Activated CD4-positive, alpha-beta T cell treated with anti-CD3 and anti-CD28 coated beads for 24 hours (primary cell): Measurements from ENCODE around the gene FMC1.
"Not testable (repeated sequence)": the region's sequence is repeated elsewhere in the genome, so short reads cannot be mapped to it uniquely, and the experiment has no call there.

ENCODE experiments used
- DNase-seq, 2 donors: peaks; one replicate each; pipeline ENCODE4 v3.0.0-alpha.2; 2020; ENCODE audit warnings: low read depth in 2 of 2

Gene FMC1

DNA sequence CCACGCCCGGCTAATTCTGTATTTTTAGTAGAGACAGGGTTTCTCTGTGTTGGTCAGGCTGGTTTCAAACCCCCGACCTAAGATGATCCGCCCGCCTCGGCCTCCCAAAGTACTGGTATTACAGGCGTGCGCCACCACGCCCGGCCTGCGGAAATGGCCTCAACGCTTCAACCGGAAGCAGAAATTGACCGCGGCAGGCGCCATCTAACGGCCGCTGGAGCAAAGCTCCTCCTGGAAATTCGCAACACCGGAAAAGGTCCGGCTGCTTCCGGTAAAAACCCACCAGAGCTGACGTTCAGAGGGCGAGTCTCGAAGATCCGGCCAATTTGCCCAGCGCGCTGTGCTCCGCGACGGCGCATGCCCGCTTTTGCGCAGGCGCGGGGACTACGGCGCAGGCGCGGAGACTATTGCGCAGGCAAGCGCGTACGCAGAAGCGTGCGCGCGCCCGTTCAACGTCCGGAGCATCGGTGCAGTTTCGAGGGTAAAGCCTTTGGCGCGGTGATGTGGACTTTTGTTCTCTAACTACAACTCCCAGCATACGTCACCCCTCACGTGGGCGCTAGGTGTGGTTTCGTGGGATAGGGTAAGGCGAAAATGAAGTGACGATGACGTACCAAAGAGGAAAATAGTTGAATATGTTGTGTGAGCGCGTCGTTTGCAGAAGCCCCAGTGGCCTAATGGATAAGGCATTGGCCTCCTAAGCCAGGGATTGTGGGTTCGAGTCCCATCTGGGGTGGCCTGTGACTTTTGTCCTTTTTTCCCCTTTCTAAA, 915 bp upstream of the FMC1 start:
- peak; percentile 96 to 98 for DNase-seq

DNA sequence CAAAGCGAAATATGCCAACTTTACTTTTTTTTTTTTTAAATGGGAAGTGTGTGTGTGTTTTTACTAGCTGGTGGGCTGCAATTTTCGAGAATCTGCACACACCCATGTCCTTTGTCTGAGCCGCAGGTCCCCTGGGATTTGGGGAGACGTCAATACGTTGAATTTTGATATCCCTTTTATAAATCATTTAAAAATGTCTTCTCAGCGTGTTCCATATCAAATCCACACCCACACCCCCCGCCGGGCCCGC, 404 bp upstream of the FMC1 start:
- no peak for DNase-seq

DNA sequence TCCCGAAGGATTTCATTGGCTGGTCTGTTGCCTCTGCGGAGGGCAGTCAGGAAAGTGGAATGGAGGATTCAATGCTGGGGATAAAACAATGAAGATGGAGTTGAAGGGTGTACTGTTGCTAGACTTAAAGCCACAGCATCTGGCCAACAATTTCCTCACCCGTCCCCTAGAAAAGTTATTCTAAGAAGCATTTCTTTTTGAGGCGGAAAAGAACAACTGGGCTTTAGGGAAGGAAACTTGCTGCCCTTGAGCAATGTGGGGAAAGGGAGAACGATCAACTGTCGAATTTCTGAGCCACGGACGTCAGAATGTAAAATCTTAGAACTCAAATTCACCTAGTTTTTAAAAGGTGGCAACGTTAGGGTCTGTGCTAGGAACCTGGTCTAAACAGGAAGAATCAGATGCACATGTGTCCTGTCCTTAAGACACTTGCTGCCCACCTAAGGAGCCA, 664 bp downstream of the FMC1 start:
- DNase-seq: no peak

DNA sequence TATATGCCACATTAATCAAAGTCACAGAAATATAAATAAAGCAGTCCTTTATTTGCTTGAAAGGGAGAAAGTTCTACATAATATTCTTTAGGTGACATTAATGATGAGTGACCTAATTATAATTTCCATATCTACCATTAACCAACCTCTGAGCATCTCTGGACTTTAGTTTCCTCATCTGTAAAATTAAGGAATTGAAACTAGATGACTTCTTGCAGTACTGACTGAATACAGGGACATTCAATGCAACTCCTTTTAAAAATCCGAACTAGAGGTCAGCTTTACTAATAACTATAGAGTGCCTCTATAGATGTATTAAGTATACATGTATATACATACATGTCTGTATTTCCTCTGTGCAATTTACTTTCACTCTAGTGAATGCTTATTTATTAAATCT, 3.9 kb downstream of the FMC1 start:
- DNase-seq: no peak

DNA sequence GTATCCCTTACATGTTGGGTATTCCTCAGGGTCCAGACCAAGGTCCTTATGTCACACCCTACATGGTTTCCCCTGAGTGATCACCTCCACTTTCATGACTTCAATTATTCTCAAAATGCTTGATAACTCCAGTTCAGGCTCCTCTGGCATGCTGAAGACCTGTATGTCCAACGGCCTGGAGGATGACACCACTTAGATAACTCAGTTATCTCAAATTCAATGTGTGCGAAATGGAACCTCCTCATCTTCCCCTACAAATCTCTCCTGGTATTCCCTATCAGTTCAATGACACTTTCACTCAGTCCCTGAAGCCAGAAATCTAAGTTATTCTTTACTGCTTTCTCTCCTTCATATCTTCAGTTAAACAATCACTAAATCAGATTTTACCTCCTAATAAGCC, 9.9 kb downstream of the FMC1 start:
- DNase-seq: no peak

DNA sequence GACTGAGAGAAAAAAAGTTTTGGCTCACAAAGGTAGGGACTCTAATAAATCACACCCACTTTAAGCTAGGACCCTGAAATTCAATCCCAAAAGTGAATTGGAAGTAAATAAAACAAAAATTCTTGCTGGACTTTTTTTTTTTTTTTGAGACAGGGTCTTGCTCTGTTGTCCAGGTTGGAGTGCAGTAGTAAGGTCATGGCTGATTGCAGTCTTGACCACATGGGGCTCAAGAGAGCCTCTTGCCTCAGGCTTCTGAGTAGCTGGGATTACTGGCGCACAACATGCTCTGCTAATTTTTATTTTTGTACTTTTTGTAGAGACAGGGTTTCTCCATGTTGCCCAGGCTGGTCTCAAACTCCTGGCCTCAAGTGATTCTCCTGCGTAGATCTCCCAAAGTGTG, 13.6 kb downstream of the FMC1 start:
- DNase-seq: no peak

DNA sequence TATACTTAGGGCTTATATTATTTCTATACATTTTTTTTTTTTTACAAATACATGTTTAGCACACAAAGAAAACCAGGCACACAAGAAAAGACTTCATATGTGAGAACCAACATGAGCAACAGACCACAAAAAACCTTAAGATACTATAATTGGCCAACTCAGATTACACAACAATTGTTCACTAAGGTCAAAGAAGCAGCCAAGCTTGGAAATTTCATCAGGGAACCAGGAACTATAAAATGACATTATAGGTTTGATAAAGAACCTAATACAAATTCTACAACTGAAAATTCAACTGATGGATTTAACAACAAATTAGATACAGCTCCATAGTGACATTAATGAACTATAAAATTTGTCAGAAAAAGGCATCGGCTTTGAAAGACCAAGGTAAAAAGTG, 14.2 kb downstream of the FMC1 start:
- DNase-seq: no peak

DNA sequence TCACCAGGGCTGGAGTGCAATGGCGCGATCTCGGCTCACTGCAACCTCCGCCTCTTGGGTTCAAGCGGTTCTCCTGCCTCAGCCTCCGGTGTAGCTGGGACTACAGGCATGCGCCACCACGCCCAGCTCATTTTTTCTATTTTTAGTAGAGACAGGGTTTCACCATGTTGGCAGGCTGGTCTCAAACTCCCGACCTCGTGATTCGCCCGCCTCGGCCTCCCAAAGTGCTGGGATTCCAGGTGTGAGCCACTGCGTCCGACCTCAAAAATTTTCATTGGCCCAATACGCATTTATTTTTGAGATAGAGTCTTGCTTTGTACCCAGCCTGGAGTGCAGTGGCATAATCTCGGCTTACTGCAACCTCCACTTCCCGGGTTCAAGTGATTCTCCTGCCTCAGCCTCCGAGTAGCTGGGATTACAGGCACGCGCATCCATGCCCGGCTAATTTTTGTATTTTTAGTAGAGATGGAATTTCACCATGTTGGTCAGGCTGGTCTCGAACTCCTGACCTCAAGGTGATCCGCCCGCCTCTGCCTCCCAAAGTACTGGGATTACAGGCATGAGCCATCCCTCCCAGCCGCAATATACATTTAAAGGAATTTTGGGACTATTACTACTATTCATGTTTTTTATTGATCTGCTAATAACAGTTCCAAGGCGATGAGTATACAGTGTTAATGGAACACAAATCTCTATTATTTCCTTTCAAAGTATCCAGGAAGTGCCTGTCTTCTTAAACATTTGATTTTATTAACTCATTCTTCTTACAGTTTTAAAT, 16.8 kb downstream of the FMC1 start:
- DNase-seq: not testable (repeated sequence)

DNA sequence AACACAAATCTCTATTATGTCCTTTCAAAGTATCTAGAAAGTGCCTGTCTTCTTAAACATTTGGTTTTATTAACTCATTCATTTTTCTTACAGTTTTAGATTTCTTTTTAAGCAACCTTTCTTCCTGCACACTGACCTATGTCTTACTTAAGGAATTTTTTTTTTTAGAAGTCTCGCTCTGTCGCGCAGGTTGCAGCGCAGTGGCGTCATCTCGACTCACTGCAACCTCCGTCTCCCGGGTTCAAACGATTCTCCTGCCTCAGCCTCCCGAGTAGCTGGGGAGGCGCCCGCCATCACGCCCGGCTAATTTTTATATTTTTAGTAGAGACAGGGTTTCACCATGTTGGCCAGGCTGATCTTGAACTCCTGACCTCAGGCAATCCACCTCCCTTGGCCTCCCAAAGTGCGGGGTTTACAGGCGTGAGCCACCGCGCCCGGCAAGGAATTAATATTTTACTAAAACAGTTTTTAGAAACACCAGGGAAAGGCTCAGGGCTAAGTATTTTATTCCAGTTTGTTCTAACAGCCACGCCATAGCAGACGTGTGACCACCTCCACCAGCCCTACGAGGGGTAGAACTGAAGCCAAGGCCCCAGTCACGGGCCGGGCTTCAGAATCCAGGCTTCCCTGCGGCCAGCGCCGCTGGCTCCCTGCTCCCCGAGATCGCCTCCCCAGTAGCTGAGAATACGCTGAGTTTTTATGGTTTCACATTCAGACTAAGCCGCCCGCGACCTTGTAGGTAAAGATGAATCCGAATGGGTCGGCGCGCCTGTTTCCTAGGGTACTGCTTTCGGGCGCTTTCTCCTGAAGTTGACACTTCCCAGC, 17.6 kb downstream of the FMC1 start:
- peak; percentile 13 to 15 for DNase-seq

DNA sequence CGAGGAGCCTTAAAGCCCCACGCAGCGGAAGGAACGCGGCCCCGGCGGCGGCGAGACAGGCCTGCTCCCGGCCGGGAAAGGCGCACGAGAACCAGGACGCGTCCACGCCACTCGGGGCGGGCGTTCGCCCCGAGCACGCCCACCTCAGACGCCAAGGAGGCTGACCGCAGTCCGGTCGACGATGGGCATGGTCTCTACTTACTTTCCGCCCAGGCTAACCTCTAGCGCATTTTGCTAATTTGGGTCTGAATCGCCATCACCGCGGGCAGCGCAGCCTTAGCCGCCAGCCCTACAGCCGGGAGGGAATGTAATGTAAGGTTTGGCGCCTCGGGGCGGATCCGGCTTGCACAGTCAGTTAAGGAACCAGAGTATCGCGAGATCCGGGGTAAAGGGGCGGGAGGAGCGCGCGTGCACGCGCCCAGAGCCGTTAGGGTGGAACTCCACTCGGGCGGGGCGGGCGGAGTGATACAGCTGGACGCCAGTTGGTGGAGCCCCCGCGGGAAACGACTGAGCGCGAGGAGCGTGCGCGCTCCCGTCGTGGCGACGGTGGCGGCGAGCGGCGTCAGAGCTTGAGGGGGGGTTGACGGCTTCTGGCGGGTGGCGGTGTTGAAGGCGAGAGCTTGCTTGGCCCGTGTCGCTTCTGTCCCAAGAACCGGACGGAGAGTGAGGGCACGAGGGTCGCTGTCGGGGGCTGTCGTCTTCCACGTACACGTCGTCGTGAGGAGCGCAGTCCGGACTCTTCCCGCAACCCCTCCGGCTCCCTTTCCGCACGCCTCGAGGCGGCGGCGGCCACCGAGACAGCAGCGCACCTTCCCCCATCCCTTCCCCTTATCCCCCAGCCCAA, 18.5 kb downstream of the FMC1 start, which contains the start of gene LUC7L2:
Gene LUC7L2 (plus strand): TSS at position 529 of the 844 bp plus-strand sequence. CDS start 368 bp downstream, outside the sequence.
- peak; percentile 99 for DNase-seq

DNA sequence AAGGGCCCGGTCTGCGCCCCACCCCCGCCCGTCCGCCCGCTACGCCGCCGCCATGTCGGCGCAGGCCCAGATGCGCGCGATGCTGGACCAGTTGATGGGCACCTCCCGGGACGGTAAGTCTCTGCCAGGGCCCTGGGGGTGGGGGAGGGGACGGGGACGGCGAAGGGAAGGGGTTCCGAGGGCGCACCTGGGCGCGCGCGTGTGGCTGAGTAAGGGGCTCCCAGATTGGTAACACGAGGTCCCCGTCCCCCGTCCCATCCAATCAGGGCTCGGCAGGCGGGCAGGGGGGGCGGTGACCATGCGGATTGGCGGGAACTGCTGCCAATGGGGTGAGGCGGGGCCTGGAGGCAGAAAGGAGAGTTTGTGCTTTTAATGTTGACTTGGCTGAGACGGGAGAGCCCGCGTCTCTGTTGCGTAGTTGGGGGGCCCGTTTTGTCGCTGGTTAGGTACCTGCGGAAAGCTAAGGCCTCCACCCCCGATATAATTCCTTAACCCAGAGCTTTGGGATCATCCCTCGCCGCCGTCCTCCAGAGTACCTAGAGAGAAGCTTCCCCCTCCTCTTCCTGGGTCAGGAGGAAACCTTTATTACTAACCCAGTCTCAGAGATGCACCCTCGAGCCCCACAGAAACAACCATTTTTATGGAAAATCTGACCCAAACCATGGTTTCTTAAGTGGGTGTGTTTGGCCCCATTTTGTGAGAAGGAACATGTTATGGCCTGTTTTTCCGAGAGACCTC, 19.2 kb downstream of the FMC1 start:
- DNase-seq: peak; percentile 96 to 97

DNA sequence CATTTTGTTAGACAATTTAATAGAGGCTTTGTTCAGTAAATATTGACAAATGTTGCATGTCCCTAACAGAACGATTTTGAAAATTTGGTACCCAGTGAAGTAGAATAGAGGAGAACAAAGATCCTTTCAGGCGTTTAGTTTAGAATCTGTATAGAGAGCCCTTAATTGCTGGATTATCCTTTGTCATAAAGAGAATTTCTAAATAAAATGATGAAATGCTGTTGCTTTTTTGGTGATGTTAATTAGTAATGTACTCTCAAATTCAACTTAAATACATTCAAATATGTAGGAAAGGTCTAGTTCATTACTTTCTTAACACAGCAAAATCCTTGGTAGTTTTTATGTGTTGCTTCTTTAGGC, 19.8 kb downstream of the FMC1 start:
- no peak for DNase-seq

DNA sequence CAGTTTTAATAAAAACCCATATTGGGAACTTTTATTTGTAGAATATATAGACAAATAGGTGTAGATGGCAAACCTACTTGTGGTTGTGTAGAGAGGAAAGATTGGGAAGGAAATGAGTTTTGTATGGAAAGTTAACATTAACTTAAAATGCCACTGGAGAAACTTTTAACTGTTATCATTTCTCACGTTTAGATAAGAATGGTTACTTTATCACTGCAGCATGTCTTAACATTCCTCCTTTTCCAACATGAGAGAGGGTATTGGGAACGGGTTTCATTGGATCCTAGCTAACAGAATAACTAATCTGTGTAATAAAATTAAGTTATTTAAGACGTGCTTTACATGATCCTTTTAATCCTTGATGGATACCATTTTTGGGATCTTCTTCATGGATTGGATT, 20.4 kb downstream of the FMC1 start:
- no peak for DNase-seq

DNA sequence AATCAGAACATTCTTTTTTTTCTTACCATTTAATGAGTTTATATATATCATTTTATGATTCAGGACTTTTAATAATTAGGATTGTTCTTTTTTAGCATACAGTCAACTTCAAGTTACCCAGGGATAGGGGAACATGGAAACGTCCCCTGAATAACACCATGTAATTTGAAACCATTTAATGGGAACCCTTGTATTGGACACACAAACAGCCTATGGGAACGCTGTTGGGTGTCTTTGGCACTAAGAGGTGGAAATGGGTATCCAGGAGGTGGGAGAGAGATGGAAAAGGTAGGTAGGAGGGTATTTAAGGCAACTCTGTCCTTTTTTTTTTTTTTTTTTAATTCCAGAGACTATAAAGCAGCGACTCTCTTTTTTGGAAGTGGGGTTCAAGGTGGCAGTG, 21.2 kb downstream of the FMC1 start:
- DNase-seq: no peak

DNA sequence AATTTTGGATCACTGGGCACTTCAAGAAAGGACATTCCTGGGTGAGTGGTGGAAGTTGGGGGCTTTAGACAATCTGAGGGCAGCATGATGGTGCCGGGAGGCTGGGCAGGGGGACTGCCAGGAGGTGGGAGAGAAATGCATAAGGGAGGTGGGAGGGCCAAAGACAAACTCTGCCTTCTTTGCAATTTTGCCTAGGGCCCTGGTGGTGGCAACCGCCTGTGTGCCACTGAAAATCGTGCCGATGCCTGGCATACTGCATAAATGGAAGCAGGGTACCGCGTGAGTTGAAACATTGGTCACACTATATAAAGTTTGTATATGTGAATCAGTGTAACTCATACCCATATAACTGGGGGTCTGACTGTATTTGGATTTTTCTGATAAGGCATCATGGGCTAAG, 21.8 kb downstream of the FMC1 start:
- DNase-seq: no peak

DNA sequence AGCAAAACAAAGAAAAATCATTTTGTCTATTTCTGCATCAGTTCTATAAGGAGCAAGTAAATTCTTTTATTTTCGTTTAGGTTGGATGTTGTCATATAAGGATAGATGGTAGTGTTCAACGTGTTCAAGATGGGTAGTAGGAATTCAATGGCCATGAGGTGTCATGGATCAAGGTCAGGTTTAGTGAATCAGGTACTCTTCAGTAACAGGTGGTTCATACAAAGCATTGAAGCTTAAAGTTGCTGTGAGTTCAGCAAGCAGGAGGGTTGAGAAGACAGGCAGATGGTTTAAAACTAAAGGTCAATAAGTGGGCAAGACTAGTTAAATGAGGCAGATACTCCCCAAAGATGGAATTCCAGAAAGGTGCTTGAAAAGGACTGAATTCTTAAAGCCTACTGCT, 24.2 kb downstream of the FMC1 start:
- no peak for DNase-seq

DNA sequence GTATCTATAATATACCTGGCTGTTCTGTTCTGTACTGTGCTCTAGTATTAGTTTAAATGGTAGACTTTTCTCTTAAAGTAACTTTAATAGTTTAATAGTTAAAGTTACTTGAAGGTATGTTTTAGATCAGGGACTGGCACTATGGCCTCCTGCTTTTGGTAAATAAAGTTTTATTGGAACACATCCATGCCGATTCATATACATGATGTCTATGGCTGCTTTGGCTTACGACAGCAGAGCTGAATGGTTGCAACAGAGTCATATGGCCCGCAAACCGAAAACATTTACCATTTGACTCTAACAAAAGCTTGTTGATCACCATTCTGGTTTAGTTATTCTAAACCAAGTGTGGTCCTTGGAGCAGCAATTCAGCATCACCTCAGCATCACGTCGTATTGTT, 25.3 kb downstream of the FMC1 start:
- DNase-seq: no peak

DNA sequence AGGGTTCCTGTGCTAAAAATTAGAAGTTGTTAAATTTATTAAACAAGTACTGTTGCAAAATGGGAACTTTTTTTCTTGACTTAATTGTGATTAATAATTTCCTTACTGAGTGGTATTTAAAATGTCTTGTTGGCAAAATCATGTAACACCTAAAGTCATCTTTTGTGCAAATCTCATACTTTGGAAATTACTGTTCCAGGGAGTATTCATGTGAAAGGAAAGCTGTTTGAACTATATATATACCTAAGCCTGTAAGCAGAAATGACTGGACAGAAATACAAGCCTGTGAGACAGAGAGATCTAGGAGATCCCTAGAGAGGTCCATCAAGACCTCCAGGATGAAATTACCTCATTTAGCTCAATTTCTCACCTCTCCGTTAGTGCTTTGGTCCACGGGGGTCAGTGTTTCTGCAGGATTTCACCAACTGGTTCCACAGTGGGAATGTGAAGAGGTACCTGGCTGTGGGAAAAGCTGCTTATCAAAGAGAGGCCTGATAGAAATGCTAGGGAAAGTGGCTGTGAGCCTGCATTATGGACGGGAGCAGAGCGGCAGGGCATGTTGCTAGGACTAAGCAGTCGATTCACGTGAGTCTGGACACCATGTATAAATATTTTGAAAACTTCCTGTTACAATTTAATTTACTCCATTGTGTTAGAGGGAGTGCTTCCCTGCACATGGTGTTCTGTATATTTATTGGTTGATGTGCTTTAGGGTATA, 26.5 kb downstream of the FMC1 start:
- no peak for DNase-seq

DNA sequence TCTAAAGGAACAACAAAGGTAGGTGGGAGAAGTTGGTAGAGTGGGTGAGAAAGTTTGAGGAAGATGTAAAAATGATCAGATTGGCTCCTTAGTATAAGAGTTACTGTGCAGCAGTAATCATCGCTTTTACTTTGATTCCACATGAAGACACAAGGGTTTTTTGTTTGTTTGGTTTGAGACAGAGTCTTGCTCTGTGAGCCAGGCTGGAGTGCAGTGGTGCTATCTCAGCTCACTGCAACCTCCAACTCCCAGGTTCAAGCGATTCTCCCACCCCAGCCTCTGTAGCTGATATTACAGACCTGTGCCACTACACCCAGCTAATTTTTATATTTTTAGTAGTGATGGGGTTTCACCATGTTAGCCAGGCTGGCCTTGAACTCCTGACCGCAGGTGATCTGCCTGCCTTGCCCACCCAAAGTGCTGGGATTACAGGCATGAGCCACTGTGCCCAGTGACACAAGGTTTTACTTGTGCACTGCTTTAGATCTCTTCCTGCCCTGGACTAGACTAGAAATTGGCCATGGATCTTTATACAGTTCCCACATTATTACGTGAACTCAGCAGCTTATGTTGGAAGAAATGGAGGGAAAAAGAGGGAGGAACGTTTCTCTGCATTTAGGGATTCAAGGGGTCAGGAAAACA, 29.3 kb downstream of the FMC1 start:
- no peak for DNase-seq

DNA sequence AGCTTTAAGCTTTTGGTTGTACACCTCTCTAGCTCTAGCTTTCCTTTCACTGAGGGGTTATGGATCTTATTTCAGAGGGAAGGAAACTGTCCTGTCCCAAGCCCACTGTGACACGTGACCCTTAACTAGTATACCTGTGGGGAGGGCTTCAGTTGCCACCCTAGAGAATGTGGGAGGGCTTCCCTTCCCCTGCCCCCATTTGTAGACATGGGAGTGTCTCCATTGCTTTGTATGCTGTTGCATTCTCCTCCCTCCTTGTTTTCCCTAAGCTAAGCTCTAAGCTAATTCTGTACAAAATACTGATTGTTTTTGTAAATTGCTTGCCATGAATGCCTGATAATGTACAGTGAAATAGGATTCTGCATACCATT, 29.8 kb downstream of the FMC1 start:
- DNase-seq: no peak
